ENCODE results near the gene DCC.
A peak's percentile ranks its signal among the peaks of the same experiment; 100 is the strongest.

DCC gene

DNA sequence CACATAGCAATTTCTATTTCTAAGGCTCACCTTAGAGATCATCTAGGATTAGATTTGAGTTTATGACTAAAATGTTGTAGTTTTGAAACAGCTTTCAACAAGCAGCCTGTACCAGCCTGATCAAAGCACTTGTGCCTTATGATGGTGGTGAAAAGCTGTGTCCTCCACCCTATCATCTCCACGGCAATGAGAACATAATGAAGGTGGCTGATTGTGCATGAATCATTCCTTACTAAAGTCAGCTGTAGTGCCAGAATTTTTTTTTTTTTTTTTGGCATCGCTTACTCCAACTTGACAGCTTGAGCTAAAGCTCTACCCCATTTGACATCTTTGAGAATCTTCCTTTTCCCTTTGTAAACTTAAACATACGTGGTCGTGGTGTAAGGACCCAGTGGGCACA, 86.0 kb downstream of the DCC start:
- DNase-seq, result no peak

DNA sequence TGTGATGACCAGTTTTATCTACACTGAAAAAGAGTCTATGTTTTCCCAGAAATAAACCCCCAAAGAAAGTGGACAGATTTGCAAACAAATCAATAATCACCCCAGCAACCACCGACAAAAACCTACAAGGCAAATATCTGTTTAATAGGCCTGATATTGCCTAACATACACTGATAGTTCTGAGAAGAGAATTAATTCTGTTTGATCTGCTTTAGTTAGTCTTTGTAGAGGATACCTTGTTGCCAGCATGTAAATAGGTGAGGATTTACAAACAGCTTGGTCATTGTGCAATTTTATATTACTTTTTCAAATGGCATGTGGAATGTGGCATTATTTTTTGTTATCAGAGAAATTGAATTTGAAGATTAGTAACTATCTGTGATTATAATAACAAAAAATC, 86.5 kb downstream of the DCC start:
- no peak for DNase-seq

DNA sequence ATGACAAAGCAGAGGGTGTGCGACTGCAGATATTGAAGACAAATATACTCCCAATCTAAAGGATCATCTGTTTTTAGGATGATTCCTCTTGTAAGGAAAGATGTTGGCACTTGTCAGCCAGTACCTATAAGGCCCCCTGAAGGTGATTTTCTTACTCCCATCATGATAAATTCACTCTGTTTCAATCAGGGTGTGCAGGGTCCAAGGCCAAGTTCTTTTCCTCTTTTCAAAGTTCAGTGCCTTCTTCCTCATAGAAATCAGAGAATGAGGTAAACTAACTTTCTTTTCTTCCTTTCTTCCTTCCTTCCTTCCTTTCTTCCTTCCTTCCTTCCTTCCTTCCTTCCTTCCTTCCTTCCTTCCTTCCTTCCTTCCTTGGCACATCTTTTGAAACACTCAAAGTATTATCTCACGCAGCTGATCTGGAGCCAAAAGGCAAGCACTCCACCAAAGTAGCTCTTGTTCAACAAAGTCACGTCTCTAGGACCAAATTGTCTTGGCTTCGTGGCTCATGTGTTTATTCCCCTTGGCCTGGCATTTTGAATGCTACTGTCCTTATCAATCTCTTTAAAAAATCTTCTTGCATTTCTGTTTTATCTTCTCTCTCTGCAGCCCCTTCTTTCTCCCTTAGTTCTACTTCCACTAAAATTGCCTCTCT, 87.7 kb downstream of the DCC start:
- DNase-seq, result no peak

DNA sequence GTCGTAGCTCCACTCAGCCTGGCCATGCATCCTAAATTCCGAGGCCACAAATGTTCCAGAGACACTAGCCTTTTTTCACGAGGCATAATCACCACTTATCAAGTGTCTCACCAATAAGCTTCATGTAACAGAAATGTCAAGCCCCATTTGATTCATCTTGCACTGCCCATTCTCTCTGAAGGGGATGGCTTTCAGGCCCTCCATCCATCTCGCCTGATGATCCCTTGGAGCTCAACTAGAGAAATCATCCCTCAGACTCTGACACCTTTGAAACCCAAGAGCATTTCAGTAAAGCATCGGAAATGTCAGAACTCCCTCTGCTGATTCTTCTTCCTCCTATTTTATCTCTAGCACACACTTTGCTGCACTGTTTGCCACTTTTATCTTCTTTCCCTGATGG, 91.7 kb downstream of the DCC start:
- DNase-seq, result peak; percentile 17

DNA sequence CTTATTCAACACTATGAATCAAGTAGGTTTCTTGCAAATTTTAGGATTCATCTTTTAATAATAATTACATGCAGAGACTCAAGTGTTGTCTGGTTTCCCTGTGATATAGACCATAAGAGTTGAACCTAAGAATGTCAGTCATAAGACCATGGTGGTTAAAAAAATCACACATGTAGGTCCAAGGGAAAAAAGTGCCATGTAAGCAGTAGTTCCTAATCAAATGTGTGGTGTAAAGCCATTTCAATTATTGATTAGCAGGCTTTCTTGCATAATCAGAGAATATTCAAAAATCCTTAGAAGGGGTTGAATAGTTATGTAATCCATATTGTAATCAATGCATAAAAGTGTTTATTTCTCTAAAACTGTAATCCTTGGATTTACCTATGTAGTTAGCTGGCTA, 93.8 kb downstream of the DCC start:
- no peak for DNase-seq

DNA sequence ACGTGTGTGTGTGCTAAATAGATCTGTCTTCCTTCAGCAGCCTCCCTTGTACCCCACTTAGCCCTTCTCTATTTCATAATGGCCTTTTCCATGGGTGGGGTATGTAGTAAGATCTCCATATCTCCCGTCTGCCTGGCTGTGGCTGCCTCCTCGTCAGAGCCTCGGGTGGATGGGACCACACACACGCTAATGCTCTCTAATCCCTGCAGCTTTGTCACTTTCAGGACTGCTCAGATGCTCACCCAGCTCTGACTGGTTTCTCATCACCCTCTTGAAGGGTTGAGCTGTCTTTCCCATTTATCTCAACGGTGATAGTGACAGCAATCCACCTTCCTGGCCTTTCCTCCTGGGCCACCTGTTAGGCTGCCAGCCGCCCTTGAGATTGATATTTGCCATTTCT, 95.3 kb downstream of the DCC start:
- DNase-seq, result peak; percentile 86

DNA sequence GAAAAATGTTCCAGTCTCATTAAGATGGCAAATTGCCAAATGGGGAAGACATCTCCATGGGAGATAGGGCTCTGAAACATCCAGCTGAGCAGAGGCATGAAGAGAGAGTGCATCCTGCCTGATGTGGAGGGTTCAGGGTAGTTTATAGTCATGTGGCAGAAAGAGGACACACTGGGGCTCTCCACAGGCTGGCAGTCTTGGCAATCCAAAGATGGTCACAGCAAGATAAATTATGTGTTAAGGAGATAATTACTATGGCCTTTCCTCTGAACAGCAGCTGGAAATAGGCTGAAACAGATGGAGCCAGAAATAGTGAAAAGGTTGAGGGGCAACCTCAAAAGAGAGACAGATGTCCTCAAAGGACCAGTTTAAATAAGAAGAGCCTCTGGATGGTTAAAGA, 97.2 kb downstream of the DCC start:
- DNase-seq, result no peak

DNA sequence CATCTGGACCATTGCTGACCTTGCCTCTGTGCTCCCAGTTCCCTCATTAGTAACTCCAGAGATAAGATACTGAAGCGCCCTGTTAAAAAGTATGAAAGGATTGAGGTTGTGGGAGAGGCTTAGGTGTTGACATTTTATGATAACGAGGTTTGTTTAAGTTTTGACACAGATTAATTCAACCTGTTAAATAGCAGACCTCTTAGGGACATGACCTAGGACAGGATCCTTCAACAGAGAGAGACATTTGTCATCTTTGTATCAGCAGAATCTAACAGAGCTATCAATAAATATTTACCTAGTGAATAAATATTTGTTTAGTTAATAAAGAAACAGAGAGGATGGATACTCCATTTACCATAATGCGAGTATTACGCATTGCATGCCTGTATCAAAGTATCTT, 99.5 kb downstream of the DCC start:
- DNase-seq, result no peak

DNA sequence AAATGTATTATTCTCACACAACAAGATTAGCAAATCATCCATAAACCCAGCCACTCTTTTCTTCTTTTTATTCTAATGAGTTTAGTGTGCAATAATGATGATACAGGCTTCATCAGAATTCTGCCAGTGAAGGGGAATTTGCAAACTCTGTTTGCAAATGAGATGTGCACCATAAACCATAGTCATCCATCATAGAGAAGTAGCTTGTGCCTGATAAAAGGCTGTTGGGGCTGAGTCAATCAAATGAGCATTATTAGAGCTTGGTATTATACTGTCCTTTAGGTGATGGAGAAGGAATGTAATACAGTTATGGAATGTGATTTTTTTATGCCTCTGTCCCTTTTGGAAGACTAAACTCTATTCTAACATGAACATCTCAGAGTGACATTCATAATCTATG, 101.8 kb downstream of the DCC start:
- DNase-seq, result no peak

DNA sequence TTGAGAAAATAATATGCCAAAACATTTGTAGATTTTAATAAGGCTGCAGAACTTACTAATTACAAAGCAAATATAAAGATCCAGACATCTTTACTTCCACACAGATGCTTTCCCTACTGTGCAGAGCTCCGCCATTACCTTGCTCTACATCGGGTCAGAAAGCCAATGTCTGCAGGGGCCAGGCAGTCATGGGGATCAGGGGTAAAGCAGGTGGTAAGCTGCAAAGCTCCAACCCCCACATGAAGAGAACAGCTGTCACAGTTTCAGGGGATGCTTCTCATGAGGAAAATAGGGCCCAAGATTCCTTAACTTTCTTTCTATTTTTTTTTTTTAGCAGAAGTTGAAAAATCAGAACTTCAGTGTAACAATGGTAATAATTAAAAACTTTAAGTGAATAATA, 102.7 kb downstream of the DCC start:
- no peak for DNase-seq

DNA sequence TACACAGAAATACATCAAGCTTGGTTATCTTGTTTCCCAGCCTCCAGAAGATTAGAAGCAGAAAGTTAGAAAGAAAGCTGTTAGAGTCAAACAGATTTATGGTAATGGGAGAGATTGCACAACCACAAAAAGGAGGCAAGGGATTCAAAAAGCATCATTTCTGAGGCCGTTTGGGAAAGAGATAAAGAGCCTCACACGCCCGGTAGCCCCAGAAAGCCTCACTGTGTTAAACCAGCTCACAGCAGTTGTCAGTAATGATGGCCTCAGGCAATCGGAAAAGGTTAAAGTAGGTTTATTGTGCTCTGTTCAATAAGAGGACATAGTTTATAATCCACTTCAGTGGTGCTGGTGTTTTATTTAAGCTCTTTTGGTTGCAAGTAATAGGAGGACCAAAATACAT, 111.3 kb downstream of the DCC start:
- peak; percentile 32 for DNase-seq

DNA sequence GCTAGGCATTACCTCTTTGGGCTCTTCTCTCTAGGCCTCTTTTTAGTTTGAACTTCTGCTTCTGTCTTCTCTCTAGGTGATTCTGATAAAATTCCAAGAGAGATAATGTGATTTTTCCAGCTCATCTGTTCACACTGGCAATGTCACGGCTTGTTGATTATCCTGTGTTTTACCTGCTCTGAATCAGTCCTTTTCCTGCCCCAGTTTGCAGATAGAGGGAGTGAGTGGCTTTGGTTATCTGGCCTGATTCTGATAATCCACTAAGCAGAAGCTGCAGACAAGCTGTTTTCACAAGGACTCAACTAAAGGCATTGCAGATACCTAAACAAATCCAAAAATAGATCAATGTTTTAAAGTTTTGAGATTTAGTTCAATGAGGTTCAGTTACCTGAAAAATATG, 111.9 kb downstream of the DCC start:
- DNase-seq, result no peak

DNA sequence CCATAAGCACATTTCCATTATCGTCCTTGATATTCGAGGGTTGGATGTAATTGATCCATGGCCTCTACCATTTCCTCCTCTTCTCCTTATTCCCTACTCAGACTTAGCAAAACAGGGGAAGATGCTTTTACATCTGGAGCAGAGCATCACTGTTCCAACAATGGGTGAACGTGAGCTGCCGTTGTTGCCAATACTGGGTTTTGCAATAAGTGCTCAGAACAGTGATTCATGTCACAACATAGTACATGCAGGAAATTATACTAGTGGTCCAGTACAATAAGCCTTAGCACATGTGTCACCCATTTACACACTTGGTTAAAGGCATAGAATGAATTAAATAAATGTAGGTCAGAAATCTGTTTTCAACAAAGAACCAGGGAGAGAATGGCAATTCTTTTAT, 112.4 kb downstream of the DCC start:
- DNase-seq, result no peak

DNA sequence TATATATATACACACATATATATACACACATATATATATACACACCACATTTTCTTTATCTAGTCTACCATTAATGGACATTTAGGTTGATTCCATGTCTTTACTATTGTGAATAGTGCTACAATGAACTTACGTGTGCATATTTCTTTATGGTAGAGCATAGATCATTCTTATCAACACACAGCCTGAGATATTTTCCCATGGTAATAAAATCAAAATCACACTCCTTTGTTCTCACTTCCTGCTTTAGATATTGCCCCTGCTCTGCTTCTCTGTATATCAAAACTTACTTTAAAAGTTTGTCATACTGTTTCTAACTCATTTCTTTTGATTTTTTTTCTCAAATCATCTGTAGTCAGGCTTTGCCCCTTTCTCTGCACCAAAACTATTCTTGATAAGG, 119.9 kb downstream of the DCC start:
- DNase-seq, result no peak

DNA sequence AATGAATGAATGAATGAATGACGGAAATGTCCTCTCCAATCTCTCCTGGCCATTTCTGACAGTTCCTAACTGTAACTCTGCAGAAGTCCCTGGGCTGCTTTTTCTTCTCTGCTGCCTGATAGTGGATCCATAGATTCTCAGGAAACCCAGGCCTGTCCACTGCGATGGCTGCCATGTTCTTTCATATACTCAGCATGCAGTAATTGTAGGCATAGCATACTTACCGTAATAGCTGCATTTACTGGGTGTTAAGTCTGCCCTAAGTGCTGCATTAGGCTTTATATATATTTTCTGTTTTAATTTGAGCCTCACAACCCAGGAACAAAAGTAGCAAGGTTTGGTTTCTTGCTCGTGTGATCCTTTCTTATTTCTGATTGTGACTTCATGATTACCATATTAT, 122.9 kb downstream of the DCC start:
- DNase-seq, result no peak

DNA sequence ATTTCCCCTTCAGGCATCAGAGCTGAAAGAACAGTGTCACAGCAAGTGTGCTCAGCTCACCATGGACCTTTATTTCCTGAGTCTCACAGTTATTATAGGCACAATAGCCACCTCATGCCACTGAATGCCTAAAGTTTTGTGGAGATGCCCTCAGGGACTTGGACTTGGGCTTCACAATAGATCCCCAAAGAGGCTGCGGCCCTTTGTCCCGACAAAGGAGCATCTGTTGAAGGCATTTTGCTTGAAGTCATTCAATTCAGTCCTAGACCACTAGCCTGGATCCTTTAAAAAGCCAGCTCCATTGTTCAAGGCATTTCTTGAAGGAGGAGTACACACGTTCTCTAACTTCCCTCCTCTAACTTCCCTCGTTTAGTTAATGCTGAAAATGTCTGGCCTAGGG, 125.4 kb downstream of the DCC start:
- DNase-seq, result no peak

DNA sequence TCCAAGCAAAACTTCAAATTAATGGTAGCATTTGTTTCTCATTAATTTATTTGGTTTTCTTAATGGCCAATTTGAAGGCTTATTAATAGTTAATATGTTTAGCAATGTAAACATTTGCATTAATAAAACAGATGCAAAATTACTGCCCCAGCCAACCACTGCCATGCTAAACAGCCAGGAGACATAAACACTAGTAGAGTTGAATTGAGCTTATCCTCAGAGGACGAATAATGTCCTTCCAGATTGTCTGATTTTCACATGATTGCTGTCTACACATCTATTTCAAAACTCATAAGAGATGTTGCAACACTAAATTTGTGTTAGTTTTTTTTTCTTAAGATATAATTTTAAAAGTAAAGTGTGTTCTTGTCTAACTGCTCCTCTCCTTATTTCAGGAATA, 128.5 kb downstream of the DCC start:
- DNase-seq, result no peak

DNA sequence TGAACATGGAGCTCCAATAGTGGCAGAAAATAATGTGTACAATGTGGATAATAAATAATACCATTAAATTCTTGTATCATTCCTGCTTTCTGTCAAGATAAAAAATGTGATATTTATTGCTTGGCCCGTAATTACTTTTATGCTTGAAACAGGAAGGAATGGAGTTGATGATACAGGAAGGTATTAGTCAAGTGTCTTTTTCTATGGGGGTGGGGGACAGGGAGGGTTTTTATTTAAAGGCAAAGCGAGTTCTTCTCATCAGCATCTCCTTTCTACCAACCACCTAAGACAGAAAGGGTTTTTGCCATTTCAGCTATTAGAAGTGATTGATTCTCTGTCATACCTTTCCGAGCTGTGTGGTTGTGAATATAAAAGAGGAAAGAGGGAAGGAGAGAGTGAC, 135.3 kb downstream of the DCC start:
- no peak for DNase-seq

DNA sequence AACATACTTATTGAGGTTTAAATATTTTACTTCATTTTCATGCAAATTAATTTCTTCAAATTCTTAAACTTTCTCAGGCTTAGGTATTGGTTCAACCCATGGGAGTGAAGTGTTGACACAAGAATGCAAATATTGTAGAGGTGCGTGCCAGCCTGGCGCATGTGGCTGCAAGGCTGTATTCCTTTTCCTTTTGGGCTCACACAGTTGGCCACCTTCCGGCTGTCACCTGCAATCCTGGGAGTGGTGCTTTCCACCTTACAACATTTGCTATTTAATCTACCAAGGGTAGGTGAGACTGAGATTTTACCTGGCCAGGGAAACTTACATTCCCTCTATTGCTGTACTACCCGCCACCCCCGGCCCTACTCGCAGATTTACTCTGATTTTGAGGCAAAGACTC, 141.1 kb downstream of the DCC start:
- no peak for DNase-seq

DNA sequence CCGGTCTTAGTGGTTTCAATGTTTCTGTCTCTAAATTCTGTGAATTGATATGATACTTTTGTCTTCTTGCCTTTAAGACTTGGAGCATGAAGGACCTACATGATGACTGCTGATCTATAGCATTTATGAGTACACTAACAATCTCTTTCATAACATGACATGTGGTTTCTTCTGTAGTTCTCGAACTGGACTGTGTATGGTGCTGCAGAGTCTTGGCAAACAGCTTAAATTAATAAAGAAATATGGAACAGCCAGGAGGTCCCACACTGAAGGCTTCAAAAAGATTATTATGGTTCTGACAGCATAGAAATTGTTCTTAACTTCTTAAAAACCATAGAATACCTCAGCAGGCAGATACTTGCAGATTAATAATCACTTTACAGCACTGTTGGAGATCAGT, 145.0 kb downstream of the DCC start:
- no peak for DNase-seq

DNA sequence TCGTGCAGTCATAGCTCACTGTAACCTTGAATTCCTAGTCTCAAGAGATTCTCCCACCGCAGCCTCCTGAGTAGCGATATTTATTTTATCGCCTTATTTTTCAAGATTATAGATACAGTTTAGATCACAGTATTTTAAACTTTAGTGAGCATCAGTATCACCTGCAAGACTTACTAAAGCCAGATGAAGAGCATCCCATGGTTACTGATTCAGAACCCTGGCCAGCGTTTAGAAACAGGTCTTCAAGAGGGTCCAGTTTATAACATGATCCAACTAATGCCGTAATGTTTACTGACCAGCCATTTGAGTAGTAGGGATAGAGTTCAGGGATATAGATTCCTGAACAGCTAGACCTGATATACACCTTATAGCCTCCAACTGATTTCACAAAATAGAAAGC, 146.1 kb downstream of the DCC start:
- no peak for DNase-seq

DNA sequence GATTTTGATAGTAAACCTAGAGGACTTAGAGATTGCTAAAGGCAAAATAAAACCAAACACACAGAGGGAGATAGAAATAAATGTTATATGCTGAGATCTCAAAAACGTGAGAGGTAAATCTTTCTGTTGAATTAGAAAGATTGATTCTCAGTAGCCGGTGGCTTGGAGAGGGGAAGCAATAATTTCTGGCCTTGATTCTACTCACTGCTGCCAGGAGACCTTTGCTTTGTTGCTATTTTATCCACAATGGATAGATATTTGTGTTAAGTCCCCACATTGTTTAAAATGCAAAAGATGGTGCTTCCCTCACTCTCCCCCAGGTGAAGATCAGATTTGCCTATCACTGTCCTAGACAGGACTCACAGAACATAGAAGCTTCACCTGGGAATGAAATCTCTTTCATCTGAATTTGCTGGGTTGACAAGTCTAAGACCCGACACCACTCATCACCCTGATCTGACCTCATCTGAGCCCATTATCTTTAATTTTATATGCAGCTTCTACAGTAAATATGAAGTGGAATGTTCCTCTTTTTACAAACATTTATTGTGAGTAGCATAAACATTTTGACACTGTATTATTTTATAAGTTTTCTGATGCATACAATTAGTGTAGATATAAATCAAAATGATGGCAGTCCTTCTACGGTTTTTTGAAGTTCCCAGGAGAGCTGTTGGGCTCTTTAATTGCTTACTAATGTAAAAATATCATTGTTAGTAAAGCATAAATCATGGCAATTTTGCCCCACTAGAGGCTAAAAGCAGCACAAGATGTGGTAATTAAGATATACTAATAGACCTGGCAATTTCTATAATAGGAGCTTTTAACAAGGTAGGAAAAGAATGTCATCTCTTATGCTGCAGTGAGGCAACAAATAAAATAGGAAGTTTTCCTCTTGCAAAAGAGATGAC, 149.7 kb downstream of the DCC start:
- no peak for DNase-seq

DNA sequence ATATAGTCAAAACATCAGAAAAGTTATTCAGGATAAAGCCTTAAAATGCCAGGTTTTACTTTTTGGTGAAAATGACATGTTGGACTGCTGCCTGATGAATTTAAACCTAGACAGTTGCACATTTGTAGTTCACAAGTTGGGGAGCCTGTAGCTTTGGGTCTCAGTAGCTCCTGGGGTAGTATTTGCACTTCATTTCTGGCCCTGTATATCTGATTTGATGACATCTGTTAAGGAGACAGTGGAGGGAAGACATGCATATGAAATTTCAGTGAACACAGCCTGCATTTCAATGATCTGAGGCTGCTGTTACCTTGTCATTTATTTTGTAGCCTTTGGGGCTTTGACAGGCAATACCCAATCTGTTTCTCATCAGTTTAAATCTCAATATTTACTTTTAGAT, 156.4 kb downstream of the DCC start:
- DNase-seq, result no peak

DNA sequence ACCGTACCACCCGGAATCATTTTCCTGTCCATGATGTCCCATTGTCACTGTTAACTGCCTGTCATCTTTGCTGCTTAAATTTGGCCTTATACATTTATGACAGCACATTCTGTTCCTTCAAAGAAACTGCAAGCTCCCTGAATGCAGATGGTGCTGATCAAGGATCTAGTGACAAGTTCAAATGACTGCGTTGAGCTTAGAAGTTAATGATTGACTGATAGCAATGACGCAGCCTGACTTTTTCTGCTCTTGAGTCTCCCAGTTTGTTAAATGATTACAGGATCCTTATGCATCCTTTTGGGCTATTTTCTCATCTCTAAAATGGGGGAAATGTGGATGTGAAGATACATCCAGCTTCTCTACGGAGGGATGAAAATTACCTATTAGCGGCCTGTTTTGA, 159.0 kb downstream of the DCC start:
- DNase-seq, result no peak

DNA sequence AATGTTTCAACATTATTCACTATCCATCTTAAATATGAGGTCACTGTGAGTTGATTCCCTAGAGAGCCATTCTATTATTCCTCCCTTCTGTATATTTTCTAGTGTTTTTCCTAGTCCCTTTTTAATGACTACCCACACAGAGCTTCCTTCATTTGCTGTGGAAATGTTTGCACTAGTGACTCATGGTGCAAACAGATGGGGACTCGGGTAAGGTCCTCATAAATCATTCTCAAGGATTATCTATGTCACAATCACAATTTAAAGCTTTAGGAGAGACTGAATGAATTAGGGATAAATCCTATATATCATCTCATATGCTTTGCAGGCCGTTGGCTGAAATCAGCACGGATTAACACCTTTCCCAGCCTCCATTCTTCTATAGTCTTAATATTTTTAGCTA, 159.6 kb downstream of the DCC start:
- peak; percentile 11 for DNase-seq

Measured in eye (tissue), 1 donor.